ENCODE results near the gene SNX2. TPM values are rescaled to one million over a fixed set of nuclear protein-coding genes. Genes with fewer than 3 reads are reported as not detected.

Gene SNX2
- total and polyA plus RNA-seq, 7 donors, result 48.6 to 111 (median 61.5) TPM

DNA sequence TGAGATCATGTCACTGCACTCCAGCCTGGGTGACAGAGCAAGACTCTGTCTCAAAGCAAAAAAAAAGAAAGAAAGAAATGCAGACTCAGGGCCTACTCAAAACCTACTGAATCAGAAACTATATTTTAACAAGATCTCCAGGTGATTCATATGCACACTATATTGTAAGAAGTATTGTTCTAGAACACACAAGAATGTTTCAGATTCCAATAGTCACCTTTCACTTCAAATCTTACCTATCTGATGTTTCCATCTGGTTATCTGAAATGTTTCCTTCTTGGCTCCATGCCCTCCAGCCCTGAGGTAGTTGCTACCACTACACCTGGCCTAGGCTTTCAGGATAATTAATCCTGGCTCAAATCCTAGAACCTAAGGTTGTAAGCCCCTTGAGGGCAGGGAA, 36.8 kb upstream of the SNX2 start:
- Histone ChIP-seq H3K27me3 (no peaks in the 10 kb centered on the region), H3K36me3 (no peaks in the 10 kb centered on the region), H3K9me3 (no peaks in the 10 kb centered on the region), H3K27ac (no peak overlapping the region), H3K4me1 (peaks cover 0 to 11% (median 9%) of the 10 kb centered on the region in 4 donors), H3K4me3 (no peak overlapping the region)
- no peak for DNase-seq
- intact Hi-C loops (cut with DNase I), result no loop called here
- TF ChIP-seq, protein P1, sequence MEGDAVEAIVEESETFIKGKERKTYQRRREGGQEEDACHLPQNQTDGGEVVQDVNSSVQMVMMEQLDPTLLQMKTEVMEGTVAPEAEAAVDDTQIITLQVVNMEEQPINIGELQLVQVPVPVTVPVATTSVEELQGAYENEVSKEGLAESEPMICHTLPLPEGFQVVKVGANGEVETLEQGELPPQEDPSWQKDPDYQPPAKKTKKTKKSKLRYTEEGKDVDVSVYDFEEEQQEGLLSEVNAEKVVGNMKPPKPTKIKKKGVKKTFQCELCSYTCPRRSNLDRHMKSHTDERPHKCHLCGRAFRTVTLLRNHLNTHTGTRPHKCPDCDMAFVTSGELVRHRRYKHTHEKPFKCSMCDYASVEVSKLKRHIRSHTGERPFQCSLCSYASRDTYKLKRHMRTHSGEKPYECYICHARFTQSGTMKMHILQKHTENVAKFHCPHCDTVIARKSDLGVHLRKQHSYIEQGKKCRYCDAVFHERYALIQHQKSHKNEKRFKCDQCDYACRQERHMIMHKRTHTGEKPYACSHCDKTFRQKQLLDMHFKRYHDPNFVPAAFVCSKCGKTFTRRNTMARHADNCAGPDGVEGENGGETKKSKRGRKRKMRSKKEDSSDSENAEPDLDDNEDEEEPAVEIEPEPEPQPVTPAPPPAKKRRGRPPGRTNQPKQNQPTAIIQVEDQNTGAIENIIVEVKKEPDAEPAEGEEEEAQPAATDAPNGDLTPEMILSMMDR (IDR thresholded peaks at IDR 0.05), result no peak
- TF ChIP-seq POLR2AphosphoS5 (IDR thresholded peaks at IDR 0.05), result no peak
- no peak for TF ChIP-seq EP300 (IDR thresholded peaks at IDR 0.05)
- no peak for TF ChIP-seq POLR2A (IDR thresholded peaks at IDR 0.05)

DNA sequence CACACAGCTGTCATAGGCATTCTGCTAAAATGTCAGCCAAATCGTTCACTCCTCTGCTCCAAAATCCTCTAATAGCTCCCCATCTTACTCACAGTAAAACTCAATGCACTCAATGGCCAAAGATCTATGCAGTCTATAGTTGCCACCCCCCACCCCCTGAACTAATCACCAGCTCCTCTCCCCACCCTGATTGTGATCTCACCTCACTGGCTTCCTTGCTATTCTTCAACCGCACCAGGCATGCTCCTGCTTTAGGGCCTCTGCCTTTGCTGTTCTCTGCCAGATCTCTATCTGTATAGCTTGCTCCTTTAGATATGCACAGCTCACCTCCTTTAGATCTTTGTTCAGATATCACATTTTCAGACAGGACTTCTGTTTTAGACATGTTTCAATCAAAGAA, 33.2 kb upstream of the SNX2 start:
- WGBS, 2 donors, result 77% methylated on average over 2 of the region's 2 CpGs
- no peaks in the 10 kb centered on the region for H3K36me3 ChIP-seq
- peaks cover 0 to 6% (median 3%) of the 10 kb centered on the region in 4 donors for H3K4me1 ChIP-seq
- TF ChIP-seq, protein P1 (IDR thresholded peaks at IDR 0.05), result no peak
- TF ChIP-seq POLR2A (IDR thresholded peaks at IDR 0.05), result no peak
- H3K9me3 ChIP-seq, result no peaks in the 10 kb centered on the region
- DNase-seq, result no peak
- no peak overlapping the region for H3K27ac ChIP-seq
- intact Hi-C loops (cut with DNase I), result no loop called here
- H3K27me3 ChIP-seq, result no peaks in the 10 kb centered on the region
- H3K4me3 ChIP-seq, result no peak overlapping the region

DNA sequence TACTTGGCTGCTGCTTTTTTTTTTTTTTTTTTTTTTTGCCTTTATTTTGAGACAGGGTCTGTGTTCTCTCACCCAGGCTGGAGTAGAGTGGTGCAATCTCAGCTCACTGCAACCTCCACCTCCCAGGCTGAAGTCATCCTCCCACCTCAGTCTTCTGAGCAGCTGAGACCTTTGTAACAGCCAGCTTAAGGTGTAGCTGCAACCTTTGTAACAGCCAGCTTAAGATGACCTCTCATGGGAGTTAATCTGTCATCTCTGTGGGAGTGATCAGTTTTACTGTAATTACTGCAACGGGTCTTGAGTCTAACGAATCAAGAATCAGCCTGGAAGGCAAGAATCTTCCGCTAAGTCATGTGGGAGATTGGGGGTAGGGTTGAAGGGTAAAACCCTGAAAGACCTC, 31.6 kb upstream of the SNX2 start:
- Histone ChIP-seq H3K9me3 (no peaks in the 10 kb centered on the region), H3K4me3 (no peak overlapping the region), H3K4me1 (no peaks in the 10 kb centered on the region), H3K27me3 (no peaks in the 10 kb centered on the region), H3K27ac (no peak overlapping the region), H3K36me3 (no peaks in the 10 kb centered on the region)
- WGBS, 2 donors, result 54 to 76% methylated on average over 3 of the region's 3 CpGs
- TF ChIP-seq POLR2A (IDR thresholded peaks at IDR 0.05) (no peak), EP300 (IDR thresholded peaks at IDR 0.05) (no peak), POLR2AphosphoS5 (IDR thresholded peaks at IDR 0.05) (no peak)
- TF ChIP-seq, protein P1 (IDR thresholded peaks at IDR 0.05), result no peak
- no peak for DNase-seq
- intact Hi-C loops (cut with DNase I), result no loop called here

DNA sequence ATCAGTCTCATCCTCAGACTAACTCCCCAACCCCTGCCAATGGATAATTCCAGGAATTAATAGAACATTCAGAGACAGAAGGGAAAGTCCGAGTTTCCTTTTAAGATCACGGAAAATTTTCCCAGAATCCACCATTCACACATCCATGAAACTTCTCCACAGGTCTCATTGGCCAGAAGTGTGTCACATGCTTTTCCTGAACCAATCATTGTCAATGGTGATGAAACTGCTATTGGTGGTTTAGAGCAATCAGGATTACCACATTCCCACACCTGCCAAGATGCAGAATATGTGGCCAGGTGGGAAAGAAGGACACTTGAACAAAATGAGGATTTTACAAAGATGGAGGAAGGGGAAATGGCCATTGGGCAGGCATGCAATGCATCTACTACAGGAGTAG, 29.3 kb upstream of the SNX2 start:
- intact Hi-C loops (cut with DNase I), result no loop called here
- TF ChIP-seq POLR2AphosphoS5 (IDR thresholded peaks at IDR 0.05) (no peak), EP300 (IDR thresholded peaks at IDR 0.05) (no peak), POLR2A (IDR thresholded peaks at IDR 0.05) (no peak)
- TF ChIP-seq, protein P1 (IDR thresholded peaks at IDR 0.05), result no peak
- no peak for DNase-seq
- H3K4me1 ChIP-seq, result no peaks in the 10 kb centered on the region
- 89 to 93% methylated on average over 2 of the region's 2 CpGs for WGBS, 2 donors
- H3K9me3 ChIP-seq, result no peaks in the 10 kb centered on the region
- H3K27ac ChIP-seq, result no peak overlapping the region
- H3K36me3 ChIP-seq, result no peaks in the 10 kb centered on the region
- H3K4me3 ChIP-seq, result no peak overlapping the region
- no peaks in the 10 kb centered on the region for H3K27me3 ChIP-seq

DNA sequence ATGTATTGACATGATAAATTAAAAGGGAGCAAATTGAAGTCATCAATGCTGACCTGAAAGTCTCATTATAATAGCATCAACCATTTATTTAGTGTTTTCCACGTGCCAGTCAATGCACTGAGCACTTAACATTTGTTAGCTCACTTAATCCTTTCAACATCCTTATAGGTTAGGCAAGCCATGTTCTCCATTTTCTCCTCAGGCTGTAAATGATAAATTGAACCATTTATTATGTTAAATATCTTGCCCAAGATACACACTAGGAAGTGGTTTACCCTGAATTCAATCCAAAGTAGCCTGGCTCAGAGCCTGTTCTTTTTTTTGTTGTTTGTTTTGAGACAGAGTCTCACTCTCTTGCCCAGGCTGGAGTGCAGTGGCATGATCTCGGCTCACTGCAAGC, 25.0 kb upstream of the SNX2 start:
- H3K27ac ChIP-seq, result no peak overlapping the region
- no peaks in the 10 kb centered on the region for H3K36me3 ChIP-seq
- intact Hi-C loops (cut with DNase I), result no loop called here
- TF ChIP-seq, protein P1 (IDR thresholded peaks at IDR 0.05), result no peak
- TF ChIP-seq POLR2AphosphoS5 (IDR thresholded peaks at IDR 0.05) (no peak), EP300 (IDR thresholded peaks at IDR 0.05) (no peak), POLR2A (IDR thresholded peaks at IDR 0.05) (no peak)
- H3K9me3 ChIP-seq, result no peaks in the 10 kb centered on the region
- no peak overlapping the region for H3K4me3 ChIP-seq
- H3K27me3 ChIP-seq, result no peaks in the 10 kb centered on the region
- DNase-seq, result no peak
- WGBS, 2 donors, result 57 to 76% methylated on average over 2 of the region's 2 CpGs
- no peaks in the 10 kb centered on the region for H3K4me1 ChIP-seq

Measured in sigmoid colon (tissue), 7 donors.